IMR-90 (cell line): Measurements from ENCODE around the gene DPYD. TPM values are rescaled to one million over a fixed set of nuclear protein-coding genes. Genes with fewer than 3 reads are reported as not detected.

Experiments used
- ATAC-seq: fragments of 200-7000 bp; cut with Tn5 transposase; 2 replicates; pipeline ENCODE4 v1.9.1; 2020; ENCODE audit warnings: low read depth, mild to moderate bottlenecking, moderate library complexity
- BruUV-seq: library from RNA; stranded (reverse); fragments of 400-500 nt; replicated peaks from 2 replicates; lab custom pipeline; 2021; lab: Mats Ljungman, UMichigan
- CTCF ChIA-PET: fragments of 300-600 bp; formaldehyde crosslinking; extraction: SDS; loops from one replicate; lab custom pipeline; 2021; ENCODE audit warnings: antibody characterized with exemption; lab: Yijun Ruan, JAX
- POLR2A ChIA-PET: fragments of 300-600 bp; sonication (Branson Sonifier 250); formaldehyde crosslinking; loops from one replicate; lab custom pipeline; 2022; ENCODE audit warnings: antibody characterized with exemption; ENCODE audit not compliant: unreplicated experiment; lab: Charles Lee
- DNase-seq: peaks from one replicate; pipeline ENCODE4 v3.0.0; 2013
- H2AFZ ChIP-seq: replicated peaks from 2 replicates; pipeline ENCODE3; 2013; ENCODE audit warnings: low read length, mild to moderate bottlenecking; ENCODE audit not compliant: poor library complexity
- H2AK5ac ChIP-seq: 2 replicates; pipeline ENCODE4 v1.6.1; 2013; ENCODE audit warnings: low read depth, low read length, inconsistent platforms
- H2AK9ac ChIP-seq: replicated peaks from 2 replicates; pipeline ENCODE3; 2013; ENCODE audit warnings: mild to moderate bottlenecking, low read depth, low read length, moderate library complexity; ENCODE audit not compliant: poor library complexity
- H2BK120ac ChIP-seq: 2 replicates; pipeline ENCODE4 v1.6.1; 2013; ENCODE audit warnings: low read depth, low read length, inconsistent platforms
- H2BK15ac ChIP-seq: 3 replicates; pipeline ENCODE4 v1.6.1; 2013; ENCODE audit warnings: low read depth, low read length, inconsistent platforms
- H2BK20ac ChIP-seq: 2 replicates; pipeline ENCODE4 v1.6.1; 2013; ENCODE audit warnings: low read depth, mild to moderate bottlenecking, inconsistent platforms, low read length, moderate library complexity
- H2BK5ac ChIP-seq: 2 replicates; pipeline ENCODE4 v1.6.1; 2013; ENCODE audit warnings: mild to moderate bottlenecking, low read depth, low read length, inconsistent platforms; ENCODE audit not compliant: poor library complexity, severe bottlenecking
- H3K14ac ChIP-seq: replicated peaks from 2 replicates; pipeline ENCODE4 v1.6.1; 2013; ENCODE audit warnings: low read depth, low read length, inconsistent platforms
- H3K18ac ChIP-seq: 2 replicates; pipeline ENCODE4 v1.6.1; 2013; ENCODE audit warnings: low read depth, low read length, control low read depth
- H3K23ac ChIP-seq: 2 replicates; pipeline ENCODE4 v1.6.1; 2013; ENCODE audit warnings: low read depth, low read length, inconsistent platforms
- H3K27ac ChIP-seq: 2 replicates; pipeline ENCODE4 v1.5.1; 2013; ENCODE audit warnings: mild to moderate bottlenecking, control low read depth, low read length; ENCODE audit not compliant: insufficient read depth
- H3K27me3 ChIP-seq: 2 replicates; pipeline ENCODE4 v1.6.1; 2013; ENCODE audit warnings: low read length; ENCODE audit not compliant: control insufficient read depth, insufficient read depth
- H3K36me3 ChIP-seq: 2 replicates; pipeline ENCODE4 v1.6.1; 2013; ENCODE audit warnings: low read length, mixed read lengths; ENCODE audit not compliant: control insufficient read depth, insufficient read depth
- H3K4ac ChIP-seq: 2 replicates; pipeline ENCODE4 v1.6.1; 2013; ENCODE audit warnings: low read depth, low read length, inconsistent platforms
- H3K4me1 ChIP-seq: 2 replicates; pipeline ENCODE4 v1.6.1; 2013; ENCODE audit warnings: low read length, mixed read lengths; ENCODE audit not compliant: control insufficient read depth, insufficient read depth
- H3K4me2 ChIP-seq: 2 replicates; pipeline ENCODE4 v1.6.1; 2013; ENCODE audit warnings: low read depth, mild to moderate bottlenecking, control low read depth, low read length, moderate library complexity
- H3K4me3 ChIP-seq: 2 replicates; pipeline ENCODE4 v1.5.1; 2013; ENCODE audit warnings: low read depth, mild to moderate bottlenecking, control low read depth, low read length, moderate library complexity; ENCODE audit not compliant: insufficient read depth
- H3K56ac ChIP-seq: 2 replicates; pipeline ENCODE4 v1.6.1; 2013; ENCODE audit warnings: low read length, inconsistent platforms; ENCODE audit not compliant: insufficient read depth; ENCODE audit errors: extremely low read depth
- H3K79me1 ChIP-seq, 2 experiments: 2 replicates each; pipeline ENCODE4 v1.6.1; 2013; ENCODE audit warnings: low read length in 2 of 2, inconsistent platforms in 1 of 2, low read depth in 1 of 2
- H3K9ac ChIP-seq: 2 replicates; pipeline ENCODE4 v1.6.1; 2013; ENCODE audit warnings: low read depth, low read length, control low read depth
- H3K9me1 ChIP-seq: 2 replicates; pipeline ENCODE4 v1.6.1; 2013; ENCODE audit warnings: low read length, inconsistent platforms; ENCODE audit not compliant: insufficient read depth
- H3K9me3 ChIP-seq: 2 replicates; pipeline ENCODE4 v1.6.1; 2013; ENCODE audit warnings: low read length; ENCODE audit not compliant: control insufficient read depth, insufficient read depth
- H4K20me1 ChIP-seq: 2 replicates; pipeline ENCODE4 v1.6.1; 2013; ENCODE audit warnings: low read length, inconsistent platforms; ENCODE audit not compliant: insufficient read depth
- H4K5ac ChIP-seq: 2 replicates; pipeline ENCODE4 v1.6.1; 2013; ENCODE audit warnings: mild to moderate bottlenecking, low read depth, low read length, control low read depth
- H4K8ac ChIP-seq, 2 experiments: 2 replicates each; pipeline ENCODE4 v1.6.1; 2013; ENCODE audit warnings: low read depth in 2 of 2, low read length in 2 of 2, control low read depth in 1 of 2, inconsistent platforms in 1 of 2
- H4K91ac ChIP-seq: 2 replicates; pipeline ENCODE4 v1.6.1; 2013; ENCODE audit warnings: low read depth, low read length, inconsistent platforms; ENCODE audit not compliant: insufficient read depth
- CTCF ChIP-seq: conservative IDR thresholded peaks from 2 replicates; pipeline ENCODE4 v1.5.1; 2012; ENCODE audit warnings: mild to moderate bottlenecking, low read depth, low read length, improper control_type of control experiment
- ELK1 ChIP-seq: fragments of 150-350 bp; IDR thresholded peaks from 2 replicates; pipeline ENCODE4 v1.6.1; 2016; ENCODE audit warnings: low read depth, mild to moderate bottlenecking, low read length, moderate library complexity, borderline replicate concordance
- MAFK ChIP-seq: IDR thresholded peaks from 2 replicates; pipeline ENCODE4 v1.6.1; 2012; ENCODE audit warnings: low read depth, low read length, improper control_type of control experiment
- MXI1 ChIP-seq: IDR thresholded peaks from 2 replicates; pipeline ENCODE4 v1.6.1; 2012; ENCODE audit warnings: low read depth, mild to moderate bottlenecking, low read length, moderate library complexity, borderline replicate concordance
- NFE2L2 ChIP-seq: fragments of 150-350 bp; IDR thresholded peaks from 2 replicates; pipeline ENCODE4 v1.6.1; 2016; ENCODE audit warnings: low read depth, mild to moderate bottlenecking, low read length
- POLR2A ChIP-seq: IDR thresholded peaks from 2 replicates; pipeline ENCODE4 v1.6.1; 2012; ENCODE audit warnings: mild to moderate bottlenecking, low read depth, low read length
- RCOR1 ChIP-seq: IDR thresholded peaks from 2 replicates; pipeline ENCODE4 v1.6.1; 2012; ENCODE audit warnings: mild to moderate bottlenecking, low read length, improper control_type of control experiment; ENCODE audit not compliant: insufficient replicate concordance
- RFX5 ChIP-seq: IDR thresholded peaks from 2 replicates; pipeline ENCODE4 v1.8.0; 2012; ENCODE audit warnings: low read depth, mild to moderate bottlenecking, low read length, moderate library complexity
- SMC3 ChIP-seq: fragments of 150-350 bp; IDR thresholded peaks from 2 replicates; pipeline ENCODE4 v1.6.1; 2016; ENCODE audit warnings: low read depth, mild to moderate bottlenecking, antibody characterized with exemption, low read length, moderate library complexity
- USF2 ChIP-seq: fragments of 150-350 bp; IDR thresholded peaks from 2 replicates; pipeline ENCODE4 v1.6.1; 2017; ENCODE audit warnings: mild to moderate bottlenecking, antibody characterized with exemption, low read length, low read depth
- WGBS, 2 experiments: methylation state at CpG; one replicate each; pipeline versions ENCODE4 v1.1.5 to v1.1.7; 2013; ENCODE audit warnings: missing lambda C conversion rate in 2 of 2; ENCODE audit not compliant: insufficient read length in 1 of 2; ENCODE audit errors: extremely low coverage in 2 of 2; 5-methylcytosine and 5-hydroxymethylcytosine counted together
- dilution Hi-C: fragments of 300-500 bp; cut with HindIII; formaldehyde crosslinking; loops from one replicate; pipeline ENCODE4 v1.14.3; 2018; ENCODE audit warnings: low sequenced_read_pairs; ENCODE audit not compliant: unreplicated experiment
- in situ Hi-C: fragments of 300-500 bp; cut with MboI; formaldehyde crosslinking; loops from 3 replicates; pipeline ENCODE4 v1.14.3; 2019; ENCODE audit warnings: low sequenced_read_pairs, inconsistent platforms, mixed read lengths
- intact Hi-C: fragments of 100-400 bp; cut with micrococcal nuclease; formaldehyde crosslinking; loops from 2 replicates; pipeline ENCODE4 v1.10.0; 2022
- polyA plus RNA-seq, 3 experiments: library from polyadenylated mRNA; depleted of rRNA; stranded (reverse); fragments of >200 nt; gene quantifications; 2 replicates each; pipeline ENCODE4 v1.2.3, GENCODE V29; 2012; ENCODE audit warnings: low replicate concordance in 1 of 3
- total RNA-seq: library from RNA; depleted of rRNA; stranded (reverse); fragments of >200 nt; gene quantifications from 2 replicates; pipeline ENCODE4 v1.2.3, GENCODE V29; 2012

DPYD gene
- total and polyA plus RNA-seq, 2 of the 4 experiments (the other 2 are of a cell fraction): 9.3 to 47.3 TPM

GRCh38 chr1:97516588-97516987 is 404.2 kb downstream of the DPYD start:
- Histone ChIP-seq H2AFZ (no peak overlapping the region), H3K4me2 (no peak overlapping the region), H2BK5ac (no peak overlapping the region), H3K9me3 (no peaks in the 10 kb centered on the region), H3K9me1 (no peaks in the 10 kb centered on the region), H3K36me3 (no peaks in the 10 kb centered on the region), H3K27ac (no peak overlapping the region), H3K23ac (no peak overlapping the region), H3K4me1 (no peaks in the 10 kb centered on the region), H3K4ac (no peak overlapping the region), H4K5ac (no peak overlapping the region), H3K79me1 (no peaks in the 10 kb centered on the region), H3K4me3 (no peak overlapping the region), H2AK5ac (no peak overlapping the region), H4K20me1 (no peaks in the 10 kb centered on the region), H2BK120ac (no peak overlapping the region), H3K9ac (no peak overlapping the region), H3K18ac (no peak overlapping the region), H2BK20ac (no peak overlapping the region), H2AK9ac (no peak overlapping the region), H3K14ac (no peak overlapping the region), H4K91ac (no peak overlapping the region), H3K27me3 (no peaks in the 10 kb centered on the region), H2BK15ac (no peak overlapping the region), H3K56ac (no peak overlapping the region), H4K8ac (no peak overlapping the region)
- dilution Hi-C loops (no loop called here), in situ Hi-C loops (no loop called here), intact Hi-C loops (no loop called here)
- POLR2A ChIA-PET: no interaction called here
- DNase-seq (no peak), ATAC-seq (no peak)
- CTCF ChIA-PET: no interaction called here
- TF ChIP-seq POLR2A (no peak), RFX5 (no peak), MAFK (no peak), ELK1 (no peak), SMC3 (no peak), NFE2L2 (no peak), USF2 (no peak), CTCF (no peak), MXI1 (no peak), RCOR1 (no peak)
- no CpG with 5 or more reads among the region's 2 CpGs for WGBS, 2 experiments
- BruUV-seq: no TSS peak
